GM18517 (cell line): ENCODE measurements around the gene KIAA0930.

ENCODE experiments used
- ATAC-seq: cut with Tn5 transposase; IDR thresholded peaks from one replicate; pipeline ENCODE4 v1.9.1; 2021; ENCODE audit warnings: mild to moderate bottlenecking, moderate library complexity; ENCODE audit not compliant: unreplicated experiment

KIAA0930 gene

DNA sequence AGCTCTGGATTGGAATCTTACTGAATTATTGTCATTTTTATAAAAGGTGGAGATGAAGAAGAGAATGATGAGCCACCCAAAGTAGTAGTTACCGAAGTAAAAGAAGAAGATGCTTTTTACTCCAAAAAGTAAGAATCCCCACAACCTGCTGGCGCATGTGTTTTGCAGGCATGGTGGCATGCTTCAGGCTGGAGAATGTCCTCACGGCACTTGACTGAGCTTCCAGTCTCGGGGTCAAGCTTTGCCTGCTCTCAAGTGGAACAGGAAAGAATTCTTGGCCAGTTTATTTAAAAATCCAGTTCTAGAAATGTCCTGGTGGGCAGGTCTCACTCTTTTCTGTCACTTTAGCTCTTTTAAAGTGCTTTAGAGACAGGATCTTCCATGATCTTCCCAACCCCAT is 59.5 kb downstream of the KIAA0930 start:
- ATAC-seq = no peak

GRCh38 chr22:45180146-45180679 is 60.5 kb downstream of the KIAA0930 start:
- no peak for ATAC-seq

DNA sequence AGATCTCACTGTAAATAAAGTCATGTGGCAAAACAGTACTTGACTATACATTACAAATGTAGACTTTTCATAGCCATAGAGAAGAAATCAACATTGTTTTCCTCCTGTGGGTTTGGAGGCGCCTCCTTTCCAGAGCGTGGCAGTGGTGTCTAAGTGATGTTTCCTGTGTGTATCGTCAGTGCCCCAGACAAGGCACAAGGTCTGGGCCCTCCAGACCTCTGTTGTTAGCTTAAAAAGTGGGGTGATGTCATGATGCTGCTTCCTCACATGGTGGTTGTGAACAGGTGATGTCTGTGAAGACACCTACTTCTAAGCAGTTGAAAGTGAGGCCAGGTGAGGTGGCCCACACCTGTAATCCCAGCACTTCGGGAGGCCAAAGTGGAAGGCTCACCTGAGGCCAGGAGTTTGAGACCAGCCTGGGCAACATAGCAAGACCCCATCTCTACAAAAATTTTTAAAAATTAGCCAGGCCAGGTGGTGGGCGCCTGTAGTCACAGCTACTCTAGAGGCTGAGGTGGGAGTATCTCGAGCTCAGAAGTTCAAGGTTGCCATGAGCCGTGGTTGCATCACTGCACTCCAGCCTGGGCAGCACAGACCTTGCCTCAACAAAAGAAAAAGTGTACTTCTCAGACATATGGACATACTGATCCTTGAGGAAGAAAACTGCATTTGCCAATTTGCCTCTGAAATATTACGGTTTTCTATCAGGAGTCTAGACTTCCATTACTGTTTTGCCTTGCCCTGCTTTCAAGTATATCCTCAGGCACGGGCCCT is 61.2 kb downstream of the KIAA0930 start:
- ATAC-seq = no peak

GRCh38 chr22:45172881-45173585 is 67.7 kb downstream of the KIAA0930 start:
- no peak for ATAC-seq

DNA sequence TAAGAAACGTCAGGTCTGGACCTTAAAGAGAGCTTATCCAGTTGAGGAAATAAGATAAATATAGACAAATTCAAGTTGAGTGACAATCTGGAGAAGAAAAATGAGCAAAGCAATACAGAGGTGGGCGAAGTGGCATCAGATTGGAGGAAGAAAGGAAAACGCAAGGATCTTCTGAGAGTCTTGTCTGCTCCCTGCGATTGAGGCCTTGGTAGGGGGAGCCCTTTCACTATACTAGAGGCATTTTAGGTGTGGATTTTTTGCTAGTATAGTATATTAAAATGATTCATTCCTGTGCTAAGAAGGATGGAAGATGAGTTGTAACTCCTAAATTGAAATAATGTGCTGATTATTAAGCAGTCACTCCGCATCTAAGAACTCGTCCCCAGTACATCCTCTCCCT is 68.9 kb downstream of the KIAA0930 start:
- no peak for ATAC-seq

- no peak for ATAC-seq
These were observed 70.9 kb downstream of the KIAA0930 start for GRCh38 chr22:45169591-45170466.

DNA sequence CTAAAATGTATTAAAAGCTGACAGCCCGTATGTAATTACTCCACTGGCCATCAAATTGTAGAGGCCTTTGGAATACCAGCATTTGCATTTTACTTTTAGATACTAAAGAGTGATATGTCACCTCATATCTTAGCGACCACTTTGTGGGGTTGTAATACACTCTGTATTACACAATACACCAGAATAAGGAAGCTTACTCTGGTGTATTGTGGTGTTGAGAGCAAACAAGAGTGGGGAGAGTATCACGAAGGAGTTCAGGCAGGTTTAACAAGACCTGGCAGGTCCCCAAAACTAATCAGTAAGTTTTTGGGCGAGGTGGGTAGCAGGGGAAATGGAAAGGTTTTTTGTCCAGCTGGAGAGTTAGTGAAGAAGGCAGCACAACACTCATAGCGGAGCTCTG is 73.8 kb downstream of the KIAA0930 start:
- ATAC-seq = no peak

DNA sequence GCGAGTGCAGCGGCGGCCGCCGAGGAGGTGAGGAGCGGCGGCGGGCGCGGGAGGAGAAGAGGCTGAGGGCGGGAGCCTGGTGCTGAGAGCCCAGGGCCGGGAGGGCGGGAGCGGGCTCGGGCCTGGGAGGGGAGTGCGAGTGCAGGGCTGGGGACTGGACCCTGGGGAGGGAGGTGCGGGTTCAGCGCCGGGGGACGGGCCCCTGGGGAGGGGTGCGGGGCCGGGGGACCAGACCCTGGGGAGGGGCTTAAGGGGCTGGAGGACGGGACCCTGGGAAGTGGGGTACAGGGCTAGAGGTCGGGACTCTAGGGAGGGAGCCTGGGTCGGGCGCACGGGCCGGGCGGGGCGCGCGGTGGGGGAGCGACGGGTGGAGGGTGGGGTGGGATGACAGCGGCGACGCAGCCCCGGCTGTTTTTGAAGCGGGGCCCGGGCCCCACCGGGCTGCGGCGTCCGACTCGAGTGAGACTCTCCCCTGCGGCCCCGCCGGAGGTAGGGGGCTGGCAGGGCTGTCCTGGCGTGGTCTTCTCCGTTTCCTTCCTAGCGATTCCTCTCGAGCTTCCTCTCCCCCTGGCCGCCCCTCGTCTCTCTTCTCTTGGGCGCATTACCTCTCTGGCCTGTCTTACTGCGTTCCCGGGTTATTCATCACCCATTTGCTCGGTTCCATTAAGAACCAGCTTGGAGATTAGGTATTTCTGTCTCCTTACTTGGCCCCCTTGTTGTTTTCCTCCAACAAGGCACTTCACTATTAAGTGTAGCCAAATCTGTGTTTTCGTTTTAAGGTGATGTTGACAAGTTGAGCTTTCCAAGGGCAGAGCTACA is 76.2 kb downstream of the KIAA0930 start:
- ATAC-seq = peak; percentile 5

DNA sequence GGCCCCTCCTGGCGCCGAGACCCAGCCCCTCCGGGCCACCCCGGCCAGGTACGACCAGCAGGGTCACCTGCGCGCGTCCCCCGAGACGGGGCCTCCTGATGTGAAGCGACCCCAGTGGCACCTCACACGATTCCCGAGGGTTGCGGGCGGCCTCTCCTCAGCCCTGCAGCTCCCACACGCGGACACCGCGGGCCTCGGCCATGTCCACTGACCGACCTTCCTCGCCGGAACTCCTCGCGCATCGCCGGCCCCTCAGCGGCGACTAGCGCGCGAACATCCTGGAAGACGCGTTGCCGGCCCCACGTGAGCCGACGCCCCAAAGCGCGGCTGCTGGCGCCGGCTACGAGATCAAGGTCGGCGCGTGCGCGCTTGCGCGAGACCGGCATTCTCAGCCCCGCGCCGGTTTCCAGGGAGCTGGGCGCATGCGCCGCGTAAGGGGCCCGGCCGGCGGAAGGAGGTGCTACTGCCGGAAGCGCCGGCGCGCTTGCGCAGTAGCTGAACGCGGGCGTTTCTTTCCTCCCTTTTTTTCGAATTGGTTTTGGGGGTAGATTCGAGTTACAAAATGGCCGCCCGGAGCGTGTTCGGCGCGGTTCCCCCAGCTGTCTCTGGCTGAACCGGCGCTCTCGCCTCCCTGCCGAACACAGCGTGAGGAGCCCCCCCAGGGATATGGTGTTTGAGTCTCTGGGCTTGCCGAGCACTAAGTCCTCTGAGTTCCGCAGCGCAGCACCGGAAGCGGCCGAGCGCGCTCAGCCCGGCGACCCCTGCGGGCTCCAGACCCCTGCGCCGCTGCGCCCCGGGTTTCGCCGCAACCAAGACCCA is 77.0 kb downstream of the KIAA0930 start, which contains the start of gene NUP50:
TSS of gene NUP50 (plus strand) at position 475 of the 819 bp plus-strand sequence. CDS start 4,253 bp downstream, outside the sequence.
- ATAC-seq = peak; percentile 76

DNA sequence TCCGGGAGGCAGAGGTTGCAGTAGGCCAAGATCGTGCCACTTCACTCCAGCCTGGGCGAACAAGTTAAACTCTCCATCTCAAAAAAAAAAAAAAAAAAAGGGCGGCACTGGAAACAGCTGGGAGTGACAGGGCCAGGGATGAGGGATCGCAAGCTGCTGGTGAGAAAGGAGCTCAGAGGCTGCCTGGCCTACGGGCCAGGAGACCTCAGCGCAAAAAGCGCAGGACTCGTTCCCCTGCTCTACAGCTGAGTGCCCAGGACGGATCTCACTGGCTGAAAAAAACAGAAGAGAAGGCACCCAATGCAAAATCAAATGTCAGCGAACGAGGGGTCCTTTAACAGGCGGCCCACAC is 77.6 kb downstream of the KIAA0930 start:
- ATAC-seq = no peak

- ATAC-seq = no peak
These were observed 78.2 kb downstream of the KIAA0930 start for GRCh38 chr22:45162531-45162930.

DNA sequence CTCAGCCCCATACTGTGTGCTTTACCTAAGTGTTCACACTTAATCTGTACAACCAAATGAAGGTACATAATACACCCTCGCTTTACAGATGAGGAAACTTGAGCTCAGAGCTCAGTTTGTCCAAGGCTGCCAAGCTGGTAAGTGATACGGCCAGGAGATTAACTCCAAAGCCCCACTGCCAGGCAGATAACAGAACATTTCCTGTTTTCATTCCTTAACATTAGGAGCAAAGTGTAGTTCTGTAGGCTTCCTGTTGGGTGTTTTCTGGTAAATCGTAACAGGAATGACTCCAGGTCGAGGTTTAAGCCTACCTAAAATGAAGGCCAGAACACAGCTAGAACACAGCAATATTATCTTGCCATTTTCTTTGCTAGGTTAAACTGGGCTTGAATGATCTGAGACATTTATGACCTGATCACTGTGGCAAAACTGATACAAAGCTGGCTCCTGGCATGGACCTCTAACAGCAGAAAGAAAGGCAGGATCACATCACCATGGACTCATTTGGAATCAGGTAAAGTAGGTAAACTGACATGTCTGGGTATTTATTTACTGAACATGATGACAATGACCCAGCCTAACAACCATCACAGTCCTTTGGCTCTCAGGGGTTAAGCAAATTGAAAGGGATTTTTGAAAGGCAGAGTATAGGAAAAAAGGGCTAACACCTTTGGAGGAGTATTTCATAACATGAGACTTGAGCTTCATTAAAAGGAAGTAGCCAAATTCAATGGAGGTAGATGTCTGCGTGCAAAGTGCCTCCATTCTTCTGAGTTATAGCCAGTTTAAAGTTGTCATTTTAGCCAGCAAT is 80.8 kb downstream of the KIAA0930 start:
- ATAC-seq = no peak

DNA sequence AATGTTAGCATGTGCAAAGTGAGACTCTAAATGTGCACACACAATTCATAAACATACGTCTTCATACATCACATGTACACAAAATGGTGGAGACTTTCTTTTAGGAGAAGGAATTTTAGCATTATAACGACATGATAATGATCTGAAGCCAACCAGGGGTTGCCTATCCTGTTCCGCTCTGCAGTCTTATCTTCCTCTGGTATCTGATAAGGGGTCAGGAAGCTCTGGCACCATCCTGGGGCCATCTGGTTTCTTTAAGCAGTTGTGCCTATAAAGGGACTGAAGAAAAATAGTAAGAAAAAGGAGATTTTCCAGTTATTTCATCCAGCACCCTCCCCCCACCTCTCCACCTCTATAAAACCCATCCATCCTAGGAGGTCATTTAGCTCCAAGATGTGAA is 82.8 kb downstream of the KIAA0930 start:
- ATAC-seq = no peak

GRCh38 chr22:45155050-45155840 is 85.4 kb downstream of the KIAA0930 start:
- no peak for ATAC-seq

GRCh38 chr22:45154383-45154782 is 86.3 kb downstream of the KIAA0930 start:
- no peak for ATAC-seq

GRCh38 chr22:45151503-45151902 is 89.2 kb downstream of the KIAA0930 start:
- ATAC-seq = no peak

DNA sequence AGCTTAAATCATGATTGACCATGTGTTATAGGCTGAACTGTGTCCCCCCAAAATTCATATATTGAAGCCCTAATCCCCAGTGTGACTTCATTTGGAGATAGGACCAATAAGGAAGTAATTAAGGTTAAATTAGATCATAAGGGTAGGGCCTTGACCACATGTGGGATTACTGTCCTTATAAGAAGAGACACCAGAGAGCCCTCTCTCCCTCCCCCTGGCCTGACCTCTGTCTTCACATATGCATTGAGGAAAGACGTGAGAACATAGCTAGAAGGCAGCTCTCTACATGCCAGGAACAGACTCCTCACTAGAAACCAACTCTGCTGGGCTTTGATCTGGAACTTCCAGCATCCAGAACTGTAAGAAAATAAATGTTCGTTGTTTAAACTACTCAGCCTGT is 90.6 kb downstream of the KIAA0930 start:
- no peak for ATAC-seq

- no peak for ATAC-seq
These were observed 91.0 kb downstream of the KIAA0930 start for GRCh38 chr22:45149671-45150070.
